ENCODE results near the gene PPP6R2. TPM values are rescaled to one million over a fixed set of nuclear protein-coding genes. Genes with fewer than 3 reads are reported as not detected.

The PPP6R2 gene
- total and polyA plus RNA-seq, 9 of the 15 experiments (the other 6 are each of a cell fraction or from before 2014, with no cell fraction given): 0.32 to 39.8 (median 21.4) TPM

DNA sequence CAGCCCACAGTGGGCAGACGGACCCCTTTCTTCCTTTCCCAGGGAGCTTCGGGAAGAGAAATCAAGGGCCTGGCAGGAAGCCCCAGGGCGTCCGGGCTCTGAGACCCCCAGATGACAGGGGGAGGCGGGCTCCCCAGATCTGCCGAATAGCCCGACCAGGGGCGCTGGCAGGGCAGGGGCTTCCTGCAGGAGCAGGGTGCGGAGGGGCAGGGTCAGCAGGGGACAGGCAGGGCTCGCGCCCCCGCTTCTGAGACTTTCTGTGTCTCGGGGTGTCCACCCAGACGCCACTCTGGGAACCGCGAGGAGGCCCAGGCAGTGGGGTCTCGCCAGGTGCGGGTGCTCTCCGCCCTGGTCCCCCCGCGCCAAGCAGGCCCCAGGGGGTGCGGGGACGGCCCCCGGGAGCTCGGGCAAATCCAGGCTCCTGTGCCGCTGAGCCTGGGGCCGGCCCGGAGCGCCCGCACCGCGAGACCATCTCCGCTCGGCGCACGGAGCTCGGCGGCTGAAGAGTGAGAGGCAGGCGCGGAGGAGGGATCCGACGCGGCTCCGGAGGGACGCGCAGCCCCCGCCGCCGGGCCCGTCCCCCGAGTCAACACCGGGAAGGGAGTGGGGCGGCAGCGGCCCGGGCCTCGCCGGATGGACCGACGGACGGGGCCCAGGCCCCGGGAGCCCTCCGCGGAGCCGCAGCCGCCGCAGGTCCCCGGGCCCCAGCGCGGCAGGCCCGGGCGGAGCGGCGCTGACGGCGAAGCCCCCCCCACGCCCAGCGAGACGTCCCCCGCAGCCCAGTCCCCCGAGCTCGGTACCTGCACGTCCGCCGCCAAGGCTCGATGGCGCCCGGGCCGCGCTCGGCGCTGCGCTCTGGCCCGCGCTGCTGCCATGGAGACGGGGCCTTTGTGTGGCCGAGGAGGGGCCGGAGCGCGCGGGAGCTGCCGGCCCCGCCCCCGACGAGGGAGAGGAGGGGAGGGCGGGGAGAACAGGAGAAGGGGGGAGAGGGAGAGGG, 36.1 kb upstream of the PPP6R2 start, which contains the start of gene PLXNB2 (continued):
- TF ChIP-seq E2F6 (IDR thresholded peaks at IDR 0.05; ENCODE audit: borderline replicate concordance in 1 of 2, extremely low read depth in 1 of 2, insufficient read depth in 1 of 2, insufficient read length in 1 of 2, low read depth in 1 of 2, low read length in 1 of 2, poor library complexity in 1 of 2, severe bottlenecking in 1 of 2) (peak in 1 of 2 experiments; percentile 19), SMAD4 (CRISPR knock-in tag; conservative IDR thresholded peaks at IDR 0.05) (0 out of 2 replicates have a peak, but pooled peaks have one; percentile 25), RBFOX2 (IDR thresholded peaks at IDR 0.05; ENCODE audit: low read depth, low read length) (peak; percentile 59), ZBTB7A (IDR thresholded peaks at IDR 0.05; ENCODE audit: borderline replicate concordance, control insufficient read depth, low read depth, low read length) (peak; percentile 35; the same call in 1 of the 2 replicates), TAF1 (IDR thresholded peaks at IDR 0.05; ENCODE audit: control insufficient read depth, extremely low read depth, insufficient read depth, low read length, severe bottlenecking) (peak; percentile 18), ZNF444 (CRISPR knock-in tag; IDR thresholded peaks at IDR 0.05) (peak; percentile 80), SIN3B (IDR thresholded peaks at IDR 0.05; ENCODE audit: low read depth) (peak; percentile 32; the same call in 1 of the 2 replicates), MAZ (CRISPR knock-in tag; conservative IDR thresholded peaks at IDR 0.05 in 1 of 2, IDR thresholded peaks at IDR 0.05 in 1 of 2) (peak in 1 of 2 experiments; percentile 52; a peak in 1 of 4 replicates), ZFX (CRISPR knock-in tag; IDR thresholded peaks at IDR 0.05) (peak; percentile 48), CXXC5 (CRISPR knock-in tag; IDR thresholded peaks at IDR 0.05) (peak; percentile 44; the same call in 1 of the 2 replicates), POLR2G (IDR thresholded peaks at IDR 0.05; ENCODE audit: low read depth, low read length) (peak; percentile 69), MECOM (CRISPR knock-in tag; IDR thresholded peaks at IDR 0.05) (no peak), NONO (IDR thresholded peaks at IDR 0.05; ENCODE audit: low read depth in 2 of 2, low read length in 1 of 2) (peak in 1 of 2 experiments; percentile 23; a peak in 1 of 4 replicates), YY1 (IDR thresholded peaks at IDR 0.05; ENCODE audit: borderline replicate concordance in 1 of 3, control insufficient read depth in 1 of 3, extremely low read depth in 1 of 3, insufficient read depth in 3 of 3, insufficient read length in 1 of 3, insufficient replicate concordance in 2 of 3, low read depth in 1 of 3, low read length in 2 of 3) (peak in 2 of 3 experiments; percentile 53 to 71)
- TF ChIP-seq, protein P1, sequence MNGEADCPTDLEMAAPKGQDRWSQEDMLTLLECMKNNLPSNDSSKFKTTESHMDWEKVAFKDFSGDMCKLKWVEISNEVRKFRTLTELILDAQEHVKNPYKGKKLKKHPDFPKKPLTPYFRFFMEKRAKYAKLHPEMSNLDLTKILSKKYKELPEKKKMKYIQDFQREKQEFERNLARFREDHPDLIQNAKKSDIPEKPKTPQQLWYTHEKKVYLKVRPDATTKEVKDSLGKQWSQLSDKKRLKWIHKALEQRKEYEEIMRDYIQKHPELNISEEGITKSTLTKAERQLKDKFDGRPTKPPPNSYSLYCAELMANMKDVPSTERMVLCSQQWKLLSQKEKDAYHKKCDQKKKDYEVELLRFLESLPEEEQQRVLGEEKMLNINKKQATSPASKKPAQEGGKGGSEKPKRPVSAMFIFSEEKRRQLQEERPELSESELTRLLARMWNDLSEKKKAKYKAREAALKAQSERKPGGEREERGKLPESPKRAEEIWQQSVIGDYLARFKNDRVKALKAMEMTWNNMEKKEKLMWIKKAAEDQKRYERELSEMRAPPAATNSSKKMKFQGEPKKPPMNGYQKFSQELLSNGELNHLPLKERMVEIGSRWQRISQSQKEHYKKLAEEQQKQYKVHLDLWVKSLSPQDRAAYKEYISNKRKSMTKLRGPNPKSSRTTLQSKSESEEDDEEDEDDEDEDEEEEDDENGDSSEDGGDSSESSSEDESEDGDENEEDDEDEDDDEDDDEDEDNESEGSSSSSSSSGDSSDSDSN (IDR thresholded peaks at IDR 0.05; ENCODE audit: borderline replicate concordance in 1 of 2, low read depth in 2 of 2, low read length in 2 of 2): 0 out of 4 replicates have a peak, but pooled peaks of 1 of the 2 experiments have one; percentile 18
- TF ChIP-seq, protein P2, sequence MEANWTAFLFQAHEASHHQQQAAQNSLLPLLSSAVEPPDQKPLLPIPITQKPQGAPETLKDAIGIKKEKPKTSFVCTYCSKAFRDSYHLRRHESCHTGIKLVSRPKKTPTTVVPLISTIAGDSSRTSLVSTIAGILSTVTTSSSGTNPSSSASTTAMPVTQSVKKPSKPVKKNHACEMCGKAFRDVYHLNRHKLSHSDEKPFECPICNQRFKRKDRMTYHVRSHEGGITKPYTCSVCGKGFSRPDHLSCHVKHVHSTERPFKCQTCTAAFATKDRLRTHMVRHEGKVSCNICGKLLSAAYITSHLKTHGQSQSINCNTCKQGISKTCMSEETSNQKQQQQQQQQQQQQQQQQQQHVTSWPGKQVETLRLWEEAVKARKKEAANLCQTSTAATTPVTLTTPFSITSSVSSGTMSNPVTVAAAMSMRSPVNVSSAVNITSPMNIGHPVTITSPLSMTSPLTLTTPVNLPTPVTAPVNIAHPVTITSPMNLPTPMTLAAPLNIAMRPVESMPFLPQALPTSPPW (CRISPR knock-in tag; IDR thresholded peaks at IDR 0.05): peak; percentile 86
